Stimulated activated CD8-positive, alpha-beta memory T cell treated with anti-CD3 and anti-CD28 coated beads, Interleukin-12 subunit alpha, Interleukin-12 subunit beta, amount 100 ng/mL, for 24 hours (primary cell): ENCODE measurements around the gene CSMD2.

ENCODE experiments used
- DNase-seq: peaks from one replicate; pipeline ENCODE4 v3.0.0-alpha.2; 2020; ENCODE audit errors: extremely low read depth

CSMD2 gene

GRCh38 chr1:33501309-33501708 is 663.7 kb downstream of the CSMD2 start:
- no peak for DNase-seq

- no peak for DNase-seq
Observed at GRCh38 chr1:33500547-33500946, 664.5 kb downstream of the CSMD2 start.

- no peak for DNase-seq
Observed at GRCh38 chr1:33497410-33497809, 667.6 kb downstream of the CSMD2 start.

GRCh38 chr1:33494929-33495328 is 670.1 kb downstream of the CSMD2 start:
- DNase-seq, result no peak

- DNase-seq, result no peak
Observed at GRCh38 chr1:33488624-33489023, 676.4 kb downstream of the CSMD2 start.

GRCh38 chr1:33482412-33482811 is 682.6 kb downstream of the CSMD2 start:
- no peak for DNase-seq

- DNase-seq, result no peak
Observed at GRCh38 chr1:33477451-33477850, 687.6 kb downstream of the CSMD2 start.

- no peak for DNase-seq
Observed at GRCh38 chr1:33473900-33474299, 691.1 kb downstream of the CSMD2 start.

GRCh38 chr1:33472269-33472980 is 692.6 kb downstream of the CSMD2 start, which contains the start of gene ZSCAN20:
ZSCAN20 (plus strand) TSS chr1:33472645; CDS start chr1:33479289, 6,644 bp downstream.
- DNase-seq, result peak; percentile 82

GRCh38 chr1:33471416-33471815 is 693.6 kb downstream of the CSMD2 start:
- DNase-seq, result no peak

GRCh38 chr1:33470495-33471012 is 694.5 kb downstream of the CSMD2 start:
- peak; percentile 5 for DNase-seq

GRCh38 chr1:33469691-33470090 is 695.3 kb downstream of the CSMD2 start:
- DNase-seq, result no peak

GRCh38 chr1:33468967-33469366 is 696.1 kb downstream of the CSMD2 start:
- no peak for DNase-seq

- DNase-seq, result no peak
Observed at GRCh38 chr1:33468531-33468930, 696.5 kb downstream of the CSMD2 start.

- no peak for DNase-seq
Observed at GRCh38 chr1:33468011-33468410, 697.0 kb downstream of the CSMD2 start.

GRCh38 chr1:33466159-33466558 is 698.9 kb downstream of the CSMD2 start:
- no peak for DNase-seq

GRCh38 chr1:33465316-33465715 is 699.7 kb downstream of the CSMD2 start:
- no peak for DNase-seq

- DNase-seq, result no peak
Observed at GRCh38 chr1:33464552-33464951, 700.5 kb downstream of the CSMD2 start.
